Measurements from ENCODE around the gene USP7. TPM values are rescaled to one million over a fixed set of nuclear protein-coding genes. Genes with fewer than 3 reads are reported as not detected.

Gene USP7
- total and polyA plus RNA-seq, 2 experiments from 2014 or later, result 38.0 to 40.8 TPM

- Histone ChIP-seq H3K9me2 (replicated peaks; ENCODE audit: insufficient read depth) (no peaks in the 10 kb centered on the region), H3K4me2 (no peak overlapping the region), H3K4me3 (no peak overlapping the region), H4K20me1 (ENCODE audit: insufficient read depth, poor library complexity, severe bottlenecking) (peaks cover 6% of the 10 kb centered on the region), H3K27ac (no peak overlapping the region), H3K4me1 (ENCODE audit: insufficient read depth) (no peaks in the 10 kb centered on the region), H3K36me3 (replicated peaks; ENCODE audit: insufficient read depth, low read depth) (no peaks in the 10 kb centered on the region), H3K9me3 (ENCODE audit: low read depth) (no peaks in the 10 kb centered on the region), H3K79me2 (peaks cover 5% of the 10 kb centered on the region), H2AFZ (no peak overlapping the region), H3K27me3 (no peaks in the 10 kb centered on the region)
- no peak for TF ChIP-seq CTCF (IDR thresholded peaks at IDR 0.05; ENCODE audit: poor library complexity)
- TF ChIP-seq EZH2 (IDR thresholded peaks at IDR 0.05; ENCODE audit: borderline replicate concordance), result no peak
- TF ChIP-seq EZH2phosphoT487 (IDR thresholded peaks at IDR 0.05; ENCODE audit: low read depth, severe bottlenecking, unreplicated experiment), result no peak
- DNase-seq (ENCODE audit: low spot score), result no peak
- 90% methylated on average over 7 of the region's 7 CpGs for WGBS (ENCODE audit: low lambda C conversion rate, missing lambda C conversion rate)
Measured at GRCh38 chr16:8853611-8854010, 110.1 kb downstream of the USP7 start.

GRCh38 chr16:8853150-8853549 is 110.6 kb downstream of the USP7 start:
- Histone ChIP-seq H3K27me3 (no peaks in the 10 kb centered on the region), H3K4me2 (no peak overlapping the region), H3K79me2 (no peaks in the 10 kb centered on the region), H4K20me1 (ENCODE audit: insufficient read depth, poor library complexity, severe bottlenecking) (peaks cover 6% of the 10 kb centered on the region), H2AFZ (no peak overlapping the region), H3K4me1 (ENCODE audit: insufficient read depth) (no peaks in the 10 kb centered on the region), H3K9me2 (replicated peaks; ENCODE audit: insufficient read depth) (no peaks in the 10 kb centered on the region), H3K36me3 (replicated peaks; ENCODE audit: insufficient read depth, low read depth) (no peaks in the 10 kb centered on the region), H3K27ac (no peak overlapping the region), H3K9me3 (ENCODE audit: low read depth) (no peaks in the 10 kb centered on the region), H3K4me3 (no peak overlapping the region)
- 81% methylated on average over 7 of the region's 7 CpGs for WGBS (ENCODE audit: low lambda C conversion rate, missing lambda C conversion rate)
- DNase-seq (ENCODE audit: low spot score), result no peak
- no peak for TF ChIP-seq CTCF (IDR thresholded peaks at IDR 0.05; ENCODE audit: poor library complexity)
- no peak for TF ChIP-seq EZH2 (IDR thresholded peaks at IDR 0.05; ENCODE audit: borderline replicate concordance)
- TF ChIP-seq EZH2phosphoT487 (IDR thresholded peaks at IDR 0.05; ENCODE audit: low read depth, severe bottlenecking, unreplicated experiment), result no peak

GRCh38 chr16:8852534-8852933 is 111.2 kb downstream of the USP7 start:
- Histone ChIP-seq H3K4me2 (no peak overlapping the region), H4K20me1 (ENCODE audit: insufficient read depth, poor library complexity, severe bottlenecking) (peaks cover 6% of the 10 kb centered on the region), H2AFZ (no peak overlapping the region), H3K36me3 (replicated peaks; ENCODE audit: insufficient read depth, low read depth) (no peaks in the 10 kb centered on the region), H3K4me1 (ENCODE audit: insufficient read depth) (no peaks in the 10 kb centered on the region), H3K4me3 (no peak overlapping the region), H3K27ac (no peak overlapping the region), H3K79me2 (no peaks in the 10 kb centered on the region), H3K9me2 (replicated peaks; ENCODE audit: insufficient read depth) (no peaks in the 10 kb centered on the region), H3K27me3 (no peaks in the 10 kb centered on the region), H3K9me3 (ENCODE audit: low read depth) (no peaks in the 10 kb centered on the region)
- no peak for DNase-seq (ENCODE audit: low spot score)
- WGBS (ENCODE audit: low lambda C conversion rate, missing lambda C conversion rate), result 85% methylated on average over 8 of the region's 8 CpGs
- no peak for TF ChIP-seq EZH2 (IDR thresholded peaks at IDR 0.05; ENCODE audit: borderline replicate concordance)
- no peak for TF ChIP-seq CTCF (IDR thresholded peaks at IDR 0.05; ENCODE audit: poor library complexity)
- no peak for TF ChIP-seq EZH2phosphoT487 (IDR thresholded peaks at IDR 0.05; ENCODE audit: low read depth, severe bottlenecking, unreplicated experiment)

Data from hepatocyte (in vitro differentiated cells).